ENCODE results near the gene CHP1.
"Not testable (repeated sequence)": the region's sequence is repeated elsewhere in the genome, so short reads cannot be mapped to it uniquely, and the experiment has no call there.

The CHP1 gene

DNA sequence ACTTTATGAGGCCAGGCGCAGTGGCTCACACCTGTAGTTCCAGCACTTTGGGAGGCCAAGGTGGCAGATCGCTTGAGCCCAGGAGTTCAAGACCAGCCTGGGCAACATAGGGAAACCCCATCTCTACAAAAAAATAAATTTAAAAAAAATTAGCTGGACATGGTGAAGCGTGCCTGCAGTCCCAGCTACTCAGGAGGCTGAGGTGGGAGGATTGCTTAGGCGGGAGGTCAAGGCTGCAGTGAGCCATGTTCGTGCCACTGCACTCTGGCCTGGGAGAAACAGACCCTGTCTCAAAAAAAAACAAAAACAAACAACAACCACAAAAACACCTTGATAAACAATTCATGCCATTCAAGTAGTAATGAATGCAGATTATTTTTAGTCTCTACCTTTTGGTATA, 4.2 kb downstream of the CHP1 start:
- not testable (repeated sequence) for H3K36me3 Mint-ChIP-seq (ENCODE audit: low read depth); H3K27me3 Mint-ChIP-seq (ENCODE audit: low read depth); H3K9me3 Mint-ChIP-seq; H3K27ac Mint-ChIP-seq; H3K4me3 Mint-ChIP-seq
- peaks cover 30% of the 10 kb centered on the region for H3K4me1 Mint-ChIP-seq (ENCODE audit: low read depth)

DNA sequence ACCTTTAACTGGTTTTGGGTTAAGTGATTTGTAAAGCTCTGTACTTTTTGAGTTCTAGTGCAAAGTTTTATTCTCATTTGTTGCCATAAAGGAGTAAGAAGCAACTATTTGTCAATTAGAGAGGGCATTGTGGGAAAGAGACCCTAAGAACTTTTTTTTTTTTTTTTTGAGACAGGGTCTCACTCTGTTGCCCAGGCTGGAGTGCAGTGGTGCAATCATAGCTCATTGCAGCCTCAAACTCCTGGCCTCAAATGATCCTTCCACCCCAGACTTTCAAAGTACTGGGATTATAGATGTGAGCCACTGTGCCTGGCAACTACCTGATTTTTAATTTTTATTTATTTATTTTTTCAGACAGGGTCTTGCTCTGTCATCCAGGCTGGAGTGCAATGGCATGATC, 4.9 kb downstream of the CHP1 start:
- Mint-ChIP-seq H3K27me3 (ENCODE audit: low read depth) (no peaks in the 10 kb centered on the region), H3K36me3 (ENCODE audit: low read depth) (peaks cover 2% of the 10 kb centered on the region), H3K4me1 (ENCODE audit: low read depth) (peaks cover 30% of the 10 kb centered on the region), H3K4me3 (no peak overlapping the region), H3K9me3 (no peaks in the 10 kb centered on the region), H3K27ac (no peak overlapping the region)

DNA sequence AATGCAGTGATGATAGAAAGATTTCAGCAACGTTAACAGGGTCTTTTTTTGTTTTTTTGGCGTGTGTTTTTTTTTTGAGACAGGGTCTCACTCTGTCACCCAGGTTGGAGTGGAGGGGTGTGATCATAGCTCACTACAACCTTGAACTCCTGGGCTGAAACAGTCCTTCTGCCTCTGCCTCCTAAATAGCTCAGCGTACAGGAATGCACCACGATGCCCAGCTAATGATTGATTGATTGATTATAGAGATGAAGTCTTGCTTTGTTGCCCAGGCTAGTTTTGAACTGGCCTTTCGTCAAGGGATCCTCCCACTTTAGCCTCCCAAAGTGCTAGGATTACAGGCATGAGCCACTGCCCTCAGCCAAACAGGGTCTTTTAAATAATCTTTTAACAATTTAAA, 7.0 kb downstream of the CHP1 start:
- Mint-ChIP-seq H3K9me3 (no peaks in the 10 kb centered on the region), H3K4me1 (ENCODE audit: low read depth) (peaks cover 14% of the 10 kb centered on the region), H3K36me3 (ENCODE audit: low read depth) (peaks cover 7% of the 10 kb centered on the region), H3K27ac (no peak overlapping the region), H3K4me3 (no peak overlapping the region), H3K27me3 (ENCODE audit: low read depth) (no peaks in the 10 kb centered on the region)

DNA sequence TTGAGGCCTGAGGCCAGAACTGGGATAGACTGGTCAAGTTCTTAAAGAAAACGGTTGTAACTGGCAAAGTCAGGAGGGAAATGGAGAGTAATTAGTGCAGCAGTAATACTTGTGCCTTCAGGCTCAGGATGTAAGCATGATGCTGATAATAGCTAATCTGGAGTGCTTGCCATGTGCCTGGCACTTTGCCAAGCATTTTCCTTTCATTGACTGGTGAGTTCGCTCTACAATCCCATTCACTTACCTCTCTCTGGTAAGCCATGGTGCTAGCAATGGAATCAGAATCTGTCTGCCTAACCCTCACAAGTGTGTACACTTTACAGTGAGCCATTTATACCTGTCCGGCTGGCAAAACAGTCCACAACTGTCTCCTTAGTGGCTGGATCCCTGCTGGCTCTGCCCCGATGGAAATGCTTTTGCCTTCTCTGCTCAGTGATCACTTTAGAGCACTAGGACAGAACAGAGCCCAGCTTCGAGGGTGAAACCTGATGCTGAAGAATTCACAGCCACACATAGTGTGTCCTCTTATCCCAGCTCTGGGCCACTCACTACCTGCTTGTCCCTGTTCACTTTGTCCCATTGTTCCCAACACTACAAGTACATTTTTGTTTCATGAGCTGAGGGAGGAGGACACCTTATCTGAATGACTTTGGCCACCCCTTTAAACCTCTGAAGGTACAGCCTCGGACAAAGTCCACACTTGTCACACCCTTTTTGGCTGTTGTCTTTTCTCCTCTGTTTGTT, 10.3 kb downstream of the CHP1 start:
- Mint-ChIP-seq H3K4me3 (no peak overlapping the region), H3K4me1 (ENCODE audit: low read depth) (peaks cover 9% of the 10 kb centered on the region), H3K27ac (no peak overlapping the region), H3K9me3 (no peaks in the 10 kb centered on the region), H3K27me3 (ENCODE audit: low read depth) (no peaks in the 10 kb centered on the region), H3K36me3 (ENCODE audit: low read depth) (peaks cover 13% of the 10 kb centered on the region)

DNA sequence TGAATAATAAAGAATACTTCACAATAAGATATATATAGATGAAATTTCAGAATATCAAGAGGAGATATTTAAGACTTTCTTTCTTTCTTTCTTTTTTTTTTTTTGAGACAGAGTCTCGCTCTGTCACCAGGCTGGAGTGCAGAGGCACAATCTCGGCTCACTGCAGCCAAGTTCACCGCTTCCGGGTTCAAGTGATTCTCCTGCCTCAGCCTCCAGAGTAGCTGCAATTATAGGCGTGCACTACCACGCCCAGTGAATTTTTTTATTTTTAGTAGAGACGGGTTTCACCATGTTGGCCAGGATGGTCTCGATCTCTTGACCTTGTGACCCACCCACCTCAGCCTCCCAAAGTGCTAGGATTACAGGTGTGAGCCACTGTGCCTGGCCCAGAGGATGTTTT, 19.7 kb downstream of the CHP1 start:
- H3K27me3 Mint-ChIP-seq (ENCODE audit: low read depth); H3K4me3 Mint-ChIP-seq; H3K27ac Mint-ChIP-seq; H3K9me3 Mint-ChIP-seq; H3K36me3 Mint-ChIP-seq (ENCODE audit: low read depth); H3K4me1 Mint-ChIP-seq (ENCODE audit: low read depth): not testable (repeated sequence)

DNA sequence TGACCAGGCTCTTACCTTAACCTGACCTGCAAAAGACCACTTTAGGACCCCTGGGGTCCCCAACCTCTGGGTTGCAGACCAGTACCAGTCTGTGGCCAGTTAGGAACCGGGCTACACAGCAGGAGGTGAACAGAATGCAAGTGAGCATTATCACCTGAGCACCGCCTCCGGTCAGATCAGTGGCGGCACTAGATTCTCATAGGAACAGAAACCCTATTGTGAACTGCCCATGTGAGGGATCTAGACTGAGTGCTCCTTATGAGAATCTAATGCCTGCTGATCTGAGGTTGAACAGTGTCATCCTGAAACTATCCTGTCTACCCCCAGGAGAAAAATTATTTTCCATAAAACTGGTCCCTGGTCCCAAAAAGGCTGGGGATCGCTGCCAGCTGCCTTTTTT, 20.3 kb downstream of the CHP1 start:
- Mint-ChIP-seq H3K4me3 (no peak overlapping the region), H3K4me1 (ENCODE audit: low read depth) (no peaks in the 10 kb centered on the region), H3K36me3 (ENCODE audit: low read depth) (peaks cover 10% of the 10 kb centered on the region), H3K27ac (no peak overlapping the region), H3K27me3 (ENCODE audit: low read depth) (no peaks in the 10 kb centered on the region), H3K9me3 (no peaks in the 10 kb centered on the region)

DNA sequence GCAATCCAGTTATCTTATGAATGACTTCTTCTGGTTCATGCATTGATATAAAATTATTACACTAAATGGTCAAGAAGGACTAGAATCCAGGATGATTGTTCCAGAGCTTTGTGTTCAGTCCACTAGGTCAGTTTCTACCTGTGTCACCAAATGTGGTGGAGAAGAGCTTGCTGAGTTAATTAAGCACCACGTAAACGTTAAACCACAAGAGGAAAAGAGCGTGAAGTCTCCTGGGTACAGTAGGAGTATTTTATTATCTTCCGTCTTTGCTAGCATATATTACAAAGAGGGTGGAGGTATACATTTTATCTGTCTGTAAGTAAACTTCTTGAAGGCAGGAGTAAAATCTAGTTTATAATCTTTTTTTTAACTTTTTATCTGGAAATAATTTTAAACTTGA, 23.5 kb downstream of the CHP1 start:
- no peak overlapping the region for H3K27ac Mint-ChIP-seq

DNA sequence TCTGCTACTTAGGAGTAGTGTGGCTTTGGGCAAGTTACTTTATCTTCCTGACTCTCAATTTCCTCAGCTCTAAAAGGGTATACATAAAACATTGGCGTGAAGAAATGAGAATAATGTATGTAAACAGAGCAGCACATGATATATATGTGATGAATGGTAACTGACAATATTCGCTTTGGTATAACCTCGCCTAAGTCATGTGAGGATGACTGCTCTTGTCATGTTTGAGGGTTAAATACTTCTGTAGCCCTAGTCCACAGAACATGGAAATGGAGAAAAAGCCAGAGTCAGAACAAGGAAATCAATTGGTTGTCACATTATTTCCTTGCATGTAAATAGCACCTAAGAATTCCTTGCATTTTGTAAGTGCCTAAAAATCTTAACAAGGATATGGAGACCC, 25.0 kb downstream of the CHP1 start:
- Mint-ChIP-seq H3K9me3 (no peaks in the 10 kb centered on the region), H3K4me1 (ENCODE audit: low read depth) (peaks cover 3% of the 10 kb centered on the region), H3K4me3 (no peak overlapping the region), H3K36me3 (ENCODE audit: low read depth) (peaks cover 12% of the 10 kb centered on the region), H3K27ac (no peak overlapping the region), H3K27me3 (ENCODE audit: low read depth) (no peaks in the 10 kb centered on the region)

More for the DNA sequence above, 23.5 kb downstream of the CHP1 start:
- H3K4me1 Mint-ChIP-seq (ENCODE audit: low read depth): peaks cover 3% of the 10 kb centered on the region
- no peaks in the 10 kb centered on the region for H3K27me3 Mint-ChIP-seq (ENCODE audit: low read depth)
- no peaks in the 10 kb centered on the region for H3K9me3 Mint-ChIP-seq
- H3K4me3 Mint-ChIP-seq: no peak overlapping the region
- H3K36me3 Mint-ChIP-seq (ENCODE audit: low read depth): peaks cover 12% of the 10 kb centered on the region

DNA sequence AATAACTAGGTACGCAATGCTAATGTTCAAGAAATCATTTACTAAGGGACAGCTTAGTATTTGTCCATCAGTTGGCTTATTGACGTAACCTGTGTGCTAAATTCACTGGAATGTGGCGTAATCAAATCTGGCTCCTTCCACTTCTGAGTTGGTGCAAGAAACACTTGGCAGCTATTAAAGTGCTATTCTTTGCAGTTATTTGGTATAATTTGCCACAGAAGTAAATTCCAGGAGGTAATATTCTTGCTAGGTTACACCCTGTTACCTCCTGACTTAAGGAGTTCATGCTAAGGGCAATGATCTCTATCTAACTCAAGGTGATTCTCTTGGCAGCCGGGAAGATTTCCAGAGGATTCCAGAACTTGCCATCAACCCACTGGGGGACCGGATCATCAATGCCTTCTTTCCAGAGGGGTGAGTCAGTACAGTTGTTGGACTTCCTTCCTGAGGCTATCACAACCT, 25.5 kb downstream of the CHP1 start:
- no peaks in the 10 kb centered on the region for H3K9me3 Mint-ChIP-seq
- peaks cover 3% of the 10 kb centered on the region for H3K4me1 Mint-ChIP-seq (ENCODE audit: low read depth)
- H3K27ac Mint-ChIP-seq: no peak overlapping the region
- H3K4me3 Mint-ChIP-seq: no peak overlapping the region
- H3K36me3 Mint-ChIP-seq (ENCODE audit: low read depth): peaks cover 12% of the 10 kb centered on the region
- no peaks in the 10 kb centered on the region for H3K27me3 Mint-ChIP-seq (ENCODE audit: low read depth)

DNA sequence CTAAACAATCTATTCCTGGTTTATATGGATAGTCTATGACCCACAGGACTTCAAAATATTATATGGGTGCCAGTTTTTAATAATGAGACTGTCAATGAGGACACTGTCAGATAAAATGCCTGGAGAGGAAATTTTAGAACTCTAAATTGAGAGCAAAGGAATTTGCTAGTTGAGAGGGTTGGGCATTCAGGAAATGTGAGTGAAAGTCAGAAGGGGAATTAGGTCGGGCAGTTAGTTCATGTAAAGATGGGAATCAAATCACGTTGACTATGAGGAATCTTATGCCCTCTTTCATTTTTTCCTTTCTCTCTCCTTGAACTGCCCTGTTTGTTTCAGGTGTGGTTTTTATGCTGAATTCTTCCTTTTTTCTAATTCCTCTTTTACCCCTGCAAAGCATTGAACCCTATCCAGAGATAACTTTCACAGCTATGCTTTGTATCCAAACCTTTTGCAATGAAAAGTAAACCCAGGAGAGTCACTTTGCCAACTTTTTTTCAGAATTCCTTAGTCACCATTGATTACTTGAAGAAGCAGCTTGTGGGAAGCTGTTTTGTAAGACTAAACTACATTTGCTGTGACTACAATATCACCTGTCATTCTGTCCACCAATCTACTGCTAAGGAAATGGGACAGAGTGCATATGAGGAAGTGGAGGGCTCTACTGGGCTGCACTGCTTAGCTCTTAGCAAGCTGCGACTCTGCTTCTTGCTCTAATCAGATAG, 27.8 kb downstream of the CHP1 start:
- H3K36me3 Mint-ChIP-seq (ENCODE audit: low read depth): peaks cover 18% of the 10 kb centered on the region

DNA sequence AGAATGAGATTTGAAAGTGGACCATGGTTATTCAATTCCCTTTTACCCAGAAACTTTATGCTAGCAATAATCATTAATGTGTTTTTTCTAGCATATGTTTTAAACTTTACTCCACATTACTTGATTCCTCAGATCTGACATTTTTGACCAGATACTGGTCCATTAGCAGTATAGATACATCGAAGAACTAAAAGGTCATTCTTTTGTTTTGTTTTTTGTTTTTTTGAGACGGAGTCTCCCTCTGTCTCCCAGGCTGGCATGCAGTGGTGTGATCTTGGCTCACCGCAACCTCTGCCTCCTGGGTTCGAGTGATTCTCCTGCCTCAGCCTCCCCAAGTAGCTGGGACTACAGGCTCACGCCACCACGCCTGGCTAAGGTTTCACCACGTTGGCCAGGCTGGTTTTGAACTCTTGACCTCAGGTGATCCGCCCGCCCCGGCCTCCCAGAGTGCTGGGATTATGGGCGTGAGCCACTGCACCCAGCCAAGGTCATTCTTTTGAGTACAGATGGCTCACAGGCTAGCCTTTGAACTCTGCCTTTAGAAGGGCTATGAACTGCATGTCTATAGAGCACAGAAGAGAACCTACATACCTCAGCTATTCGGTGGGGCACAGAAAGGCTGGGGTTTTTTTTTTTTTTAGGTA, 28.6 kb downstream of the CHP1 start:
- peaks cover 3% of the 10 kb centered on the region for H3K4me1 Mint-ChIP-seq (ENCODE audit: low read depth)
- H3K36me3 Mint-ChIP-seq (ENCODE audit: low read depth): peaks cover 14% of the 10 kb centered on the region
- no peaks in the 10 kb centered on the region for H3K27me3 Mint-ChIP-seq (ENCODE audit: low read depth)
- H3K9me3 Mint-ChIP-seq: no peaks in the 10 kb centered on the region
- H3K4me3 Mint-ChIP-seq: no peak overlapping the region
- H3K27ac Mint-ChIP-seq: no peak overlapping the region

More for the DNA sequence above, 27.8 kb downstream of the CHP1 start:
- H3K9me3 Mint-ChIP-seq: no peaks in the 10 kb centered on the region
- no peaks in the 10 kb centered on the region for H3K27me3 Mint-ChIP-seq (ENCODE audit: low read depth)
- H3K4me3 Mint-ChIP-seq: no peak overlapping the region
- peaks cover 3% of the 10 kb centered on the region for H3K4me1 Mint-ChIP-seq (ENCODE audit: low read depth)
- no peak overlapping the region for H3K27ac Mint-ChIP-seq

DNA sequence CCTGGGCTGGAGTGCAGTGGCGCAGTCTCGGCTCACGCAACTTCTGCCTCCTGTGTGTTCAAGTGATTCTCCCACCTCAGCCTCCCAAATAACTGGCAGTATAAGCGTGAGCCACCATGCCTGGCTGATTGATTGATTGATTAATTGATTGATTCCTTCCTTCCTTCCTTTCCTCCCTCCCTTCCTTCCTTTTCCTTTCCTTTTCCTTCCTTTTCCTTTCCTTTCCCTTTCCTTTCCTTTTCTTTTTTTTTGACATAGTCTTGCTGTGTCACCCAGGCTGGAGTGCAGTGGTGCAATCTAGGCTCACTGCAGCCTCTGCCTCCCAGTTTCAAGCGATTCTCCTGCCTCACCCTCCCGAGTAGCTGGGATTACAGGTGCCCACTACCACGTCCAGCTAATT, 29.9 kb downstream of the CHP1 start:
- peaks cover 17% of the 10 kb centered on the region for H3K36me3 Mint-ChIP-seq (ENCODE audit: low read depth)
- H3K9me3 Mint-ChIP-seq; H3K27me3 Mint-ChIP-seq (ENCODE audit: low read depth); H3K27ac Mint-ChIP-seq; H3K4me1 Mint-ChIP-seq (ENCODE audit: low read depth); H3K4me3 Mint-ChIP-seq: not testable (repeated sequence)

DNA sequence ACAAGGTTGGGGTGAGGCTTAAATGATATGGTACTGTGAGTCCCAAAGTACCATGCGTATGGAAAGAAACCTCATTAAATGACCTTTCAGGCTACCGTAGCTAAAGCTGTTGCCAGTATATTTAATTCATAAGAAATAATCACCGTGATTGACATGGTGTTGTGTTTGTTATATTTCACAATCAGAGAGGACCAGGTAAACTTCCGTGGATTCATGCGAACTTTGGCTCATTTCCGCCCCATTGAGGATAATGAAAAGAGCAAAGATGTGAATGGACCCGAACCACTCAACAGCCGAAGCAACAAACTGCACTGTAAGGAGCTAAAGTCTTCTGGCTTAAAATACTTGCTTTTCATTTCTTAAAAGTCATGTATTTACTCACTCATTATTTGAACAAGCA, 31.5 kb downstream of the CHP1 start:
- no peaks in the 10 kb centered on the region for H3K9me3 Mint-ChIP-seq
- H3K27ac Mint-ChIP-seq: no peak overlapping the region
- H3K27me3 Mint-ChIP-seq (ENCODE audit: low read depth): no peaks in the 10 kb centered on the region
- H3K4me3 Mint-ChIP-seq: no peak overlapping the region
- peaks cover 24% of the 10 kb centered on the region for H3K36me3 Mint-ChIP-seq (ENCODE audit: low read depth)
- H3K4me1 Mint-ChIP-seq (ENCODE audit: low read depth): peaks cover 3% of the 10 kb centered on the region

DNA sequence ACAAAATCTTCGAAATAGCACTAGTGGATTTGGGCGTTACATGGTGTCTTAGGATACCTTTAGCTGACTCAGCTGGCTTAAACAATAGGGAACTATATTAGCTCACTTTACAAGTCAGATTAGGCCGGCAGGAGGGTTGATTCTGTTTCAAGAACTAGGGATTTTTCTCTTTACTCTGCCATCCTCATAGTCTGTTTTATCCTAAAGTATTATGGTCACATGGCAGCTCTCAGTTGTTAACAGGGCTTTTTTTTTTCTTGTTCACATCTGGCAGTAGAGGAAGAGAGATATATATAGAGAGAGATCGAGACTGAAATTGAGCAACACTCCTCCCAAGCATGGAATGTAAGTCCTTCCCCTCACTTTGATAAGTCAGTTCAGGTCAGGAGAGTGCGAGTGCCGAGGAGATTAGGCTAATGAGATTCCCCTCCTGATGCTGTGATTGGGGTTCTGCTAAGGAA, 32.9 kb downstream of the CHP1 start:
- no peak overlapping the region for H3K4me3 Mint-ChIP-seq
- peaks cover 3% of the 10 kb centered on the region for H3K4me1 Mint-ChIP-seq (ENCODE audit: low read depth)
- peaks cover 19% of the 10 kb centered on the region for H3K36me3 Mint-ChIP-seq (ENCODE audit: low read depth)
- H3K27ac Mint-ChIP-seq: no peak overlapping the region
- no peaks in the 10 kb centered on the region for H3K27me3 Mint-ChIP-seq (ENCODE audit: low read depth)
- H3K9me3 Mint-ChIP-seq: no peaks in the 10 kb centered on the region

DNA sequence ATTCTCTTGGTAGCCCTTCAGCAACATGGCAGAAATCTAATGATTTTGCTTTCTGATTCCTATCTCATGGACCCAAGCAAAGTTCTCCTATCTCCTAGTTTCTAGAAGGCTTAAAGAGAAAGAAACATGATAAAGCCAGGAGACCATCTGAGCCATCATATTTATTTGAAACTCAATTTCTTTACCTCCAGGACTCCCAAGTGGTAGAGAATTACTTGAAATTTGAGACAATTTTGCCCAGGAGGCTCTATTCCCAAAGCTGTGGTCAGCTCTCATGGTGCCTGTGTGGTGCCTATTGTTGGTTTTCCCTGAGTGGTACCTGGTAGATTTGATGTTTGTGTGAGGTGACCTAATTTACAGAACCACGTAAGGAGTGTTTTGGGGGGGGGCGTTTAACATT, 38.8 kb downstream of the CHP1 start:
- Mint-ChIP-seq H3K4me1 (ENCODE audit: low read depth) (no peaks in the 10 kb centered on the region), H3K27me3 (ENCODE audit: low read depth) (no peaks in the 10 kb centered on the region), H3K36me3 (ENCODE audit: low read depth) (peaks cover 25% of the 10 kb centered on the region), H3K4me3 (no peak overlapping the region), H3K9me3 (no peaks in the 10 kb centered on the region), H3K27ac (no peak overlapping the region)

Measured in T-helper 1 cell treated with Interleukin-12 subunit alpha and Interleukin-12 subunit beta and Interleukin-4 antibody, amounts not matched to agents 30 μg/mL and 1 μg/mL, for 36 hours (primary cell).